Measurements from ENCODE around the gene CHCHD6.

CHCHD6 gene

GRCh38 chr3:126865736-126866135 lies 161.7 kb downstream of the CHCHD6 start:
- Histone ChIP-seq H3K36me3 (ENCODE audit: control insufficient read depth, insufficient read depth, low read length) (no peaks in the 10 kb centered on the region), H3K79me2 (peaks cover 2% of the 10 kb centered on the region), H3K4me2 (ENCODE audit: low read length) (no peak overlapping the region), H3K27me3 (ENCODE audit: control insufficient read depth, insufficient read depth, low read length) (no peaks in the 10 kb centered on the region), H3K27ac (no peak overlapping the region), H2AFZ (no peak overlapping the region), H3K9me3 (ENCODE audit: control insufficient read depth, low read length) (no peaks in the 10 kb centered on the region), H3K4me1 (no peaks in the 10 kb centered on the region), H3K4me3 (ENCODE audit: low read depth, low read length) (no peak overlapping the region), H3K9ac (no peak overlapping the region)
- no peak for TF ChIP-seq CTCF (IDR thresholded peaks at IDR 0.05)

- H3K9ac ChIP-seq: no peak overlapping the region
- H3K4me1 ChIP-seq: no peaks in the 10 kb centered on the region
- H3K4me2 ChIP-seq (ENCODE audit: low read length): no peak overlapping the region
- H3K27me3 ChIP-seq (ENCODE audit: control insufficient read depth, insufficient read depth, low read length): no peaks in the 10 kb centered on the region
- H2AFZ ChIP-seq: no peak overlapping the region
- H3K4me3 ChIP-seq (ENCODE audit: low read depth, low read length): no peak overlapping the region
- no peak for TF ChIP-seq CTCF (IDR thresholded peaks at IDR 0.05)
- no peaks in the 10 kb centered on the region for H3K36me3 ChIP-seq (ENCODE audit: control insufficient read depth, insufficient read depth, low read length)
- H3K27ac ChIP-seq: no peak overlapping the region
- H3K79me2 ChIP-seq: peaks cover 2% of the 10 kb centered on the region
- H3K9me3 ChIP-seq (ENCODE audit: control insufficient read depth, low read length): no peaks in the 10 kb centered on the region
Observed at GRCh38 chr3:126866175-126866759, 162.2 kb downstream of the CHCHD6 start.

GRCh38 chr3:126867190-126867862 lies 163.3 kb downstream of the CHCHD6 start:
- Histone ChIP-seq H3K9ac (no peak overlapping the region), H2AFZ (no peak overlapping the region), H3K27me3 (ENCODE audit: control insufficient read depth, insufficient read depth, low read length) (no peaks in the 10 kb centered on the region), H3K27ac (no peak overlapping the region), H3K9me3 (ENCODE audit: control insufficient read depth, low read length) (no peaks in the 10 kb centered on the region), H3K4me3 (ENCODE audit: low read depth, low read length) (no peak overlapping the region), H3K4me1 (no peaks in the 10 kb centered on the region), H3K4me2 (ENCODE audit: low read length) (no peak overlapping the region), H3K36me3 (ENCODE audit: control insufficient read depth, insufficient read depth, low read length) (no peaks in the 10 kb centered on the region), H3K79me2 (peaks cover 2% of the 10 kb centered on the region)
- no peak for TF ChIP-seq CTCF (IDR thresholded peaks at IDR 0.05)

GRCh38 chr3:126867863-126868200 lies 163.8 kb downstream of the CHCHD6 start:
- no peaks in the 10 kb centered on the region for H3K4me1 ChIP-seq
- no peak overlapping the region for H3K9ac ChIP-seq
- no peaks in the 10 kb centered on the region for H3K9me3 ChIP-seq (ENCODE audit: control insufficient read depth, low read length)
- H3K27me3 ChIP-seq (ENCODE audit: control insufficient read depth, insufficient read depth, low read length): no peaks in the 10 kb centered on the region
- H3K4me2 ChIP-seq (ENCODE audit: low read length): no peak overlapping the region
- no peak for TF ChIP-seq CTCF (IDR thresholded peaks at IDR 0.05)
- no peak overlapping the region for H3K4me3 ChIP-seq (ENCODE audit: low read depth, low read length)
- H3K27ac ChIP-seq: no peak overlapping the region
- no peaks in the 10 kb centered on the region for H3K36me3 ChIP-seq (ENCODE audit: control insufficient read depth, insufficient read depth, low read length)
- no peak overlapping the region for H2AFZ ChIP-seq
- peaks cover 2% of the 10 kb centered on the region for H3K79me2 ChIP-seq
